HEK293 (cell line): ENCODE results near the gene PTPRG.

Source experiments
- CTCF ChIA-PET: fragments of 350-600 bp; formaldehyde crosslinking; extraction: SDS; loops from one replicate; lab custom pipeline; 2021; ENCODE audit warnings: antibody characterized with exemption; lab: Yijun Ruan, JAX
- POLR2A ChIA-PET: fragments of 300-600 bp; formaldehyde crosslinking; extraction: SDS; loops from one replicate; lab custom pipeline; 2020; ENCODE audit warnings: antibody characterized with exemption, inconsistent platforms; lab: Yijun Ruan, JAX
- H3K27ac ChIP-seq: fragments of 200-500 bp; sonication (Bioruptor generic); 2 replicates; pipeline ENCODE4 v1.5.1; 2014; ENCODE audit warnings: low read depth, low read length, control low read depth, inconsistent platforms; ENCODE audit errors: extremely low read depth
- H3K36me3 ChIP-seq, 2 experiments: fragments of 200-500 bp in 1 of 2; sonication (Bioruptor generic) in 1 of 2; 1 replicate in 1 of 2; 2 replicates in 1 of 2; pipeline ENCODE4 v1.5.1; 2014 to 2017; ENCODE audit warnings: inconsistent platforms in 2 of 2, low read length in 2 of 2; ENCODE audit not compliant: control insufficient read depth in 2 of 2, insufficient read depth in 1 of 2
- H3K4me1 ChIP-seq: fragments of 200-500 bp; sonication (Bioruptor generic); 2 replicates; pipeline ENCODE4 v1.5.1; 2014; ENCODE audit warnings: mild to moderate bottlenecking, low read length, inconsistent platforms; ENCODE audit not compliant: control insufficient read depth, insufficient read depth
- H3K4me3 ChIP-seq: 2 replicates; pipeline ENCODE4 v1.5.1; 2011; ENCODE audit warnings: low read depth, mild to moderate bottlenecking, control low read depth, low read length, moderate library complexity
- H3K9me3 ChIP-seq: fragments of 200-500 bp; sonication (Bioruptor generic); 2 replicates; pipeline ENCODE4 v1.5.1; 2014; ENCODE audit warnings: low read depth, low read length, inconsistent platforms; ENCODE audit not compliant: control insufficient read depth, insufficient read depth
- BCL11B ChIP-seq: fragments of 450-650 bp; formaldehyde crosslinking; IDR thresholded peaks from 2 replicates; pipeline ENCODE4 v1.5.1; 2016; ENCODE audit warnings: low read depth, missing biosample characterization, missing genetic modification characterization
- EGR2 ChIP-seq: fragments of 450-650 bp; formaldehyde crosslinking; IDR thresholded peaks from 2 replicates; pipeline ENCODE4 v1.5.1; 2016; ENCODE audit warnings: low read depth, missing biosample characterization, missing genetic modification characterization
- HOXC10 ChIP-seq: sonication (generic); formaldehyde crosslinking; IDR thresholded peaks from 2 replicates; pipeline ENCODE4 v1.8.1; 2023; ENCODE audit warnings: mild to moderate bottlenecking, missing genetic modification reagents
- IKZF3 ChIP-seq: fragments of 450-650 bp; IDR thresholded peaks from 2 replicates; pipeline ENCODE4 v1.5.0; 2018; ENCODE audit warnings: missing biosample characterization, mild to moderate bottlenecking, missing genetic modification characterization, moderate library complexity
- KLF9 ChIP-seq: fragments of 450-650 bp; formaldehyde crosslinking; IDR thresholded peaks from 2 replicates; pipeline ENCODE4 v1.5.1; 2016; ENCODE audit warnings: missing biosample characterization, missing genetic modification characterization, low read depth
- SCRT2 ChIP-seq: fragments of 450-650 bp; formaldehyde crosslinking; IDR thresholded peaks from 2 replicates; pipeline ENCODE4 v1.5.1; 2016; ENCODE audit warnings: missing biosample characterization, missing genetic modification characterization
- SP2 ChIP-seq: fragments of 450-650 bp; formaldehyde crosslinking; IDR thresholded peaks from 2 replicates; pipeline ENCODE4 v1.5.1; 2016; ENCODE audit warnings: missing biosample characterization, missing genetic modification characterization
- ZBTB20 ChIP-seq: fragments of 450-650 bp; formaldehyde crosslinking; IDR thresholded peaks from 2 replicates; pipeline ENCODE4 v1.5.1; 2016; ENCODE audit warnings: missing biosample characterization, missing genetic modification characterization
- ZBTB48 ChIP-seq: fragments of 450-650 bp; formaldehyde crosslinking; IDR thresholded peaks from 2 replicates; pipeline ENCODE4 v1.5.1; 2016; ENCODE audit warnings: missing biosample characterization, missing genetic modification characterization
- ZFHX2 ChIP-seq: fragments of 450-650 bp; formaldehyde crosslinking; conservative IDR thresholded peaks from 2 replicates; pipeline ENCODE4 v1.5.1; 2016; ENCODE audit warnings: missing biosample characterization, missing genetic modification characterization
- ZFP3 ChIP-seq: fragments of 450-650 bp; formaldehyde crosslinking; IDR thresholded peaks from 2 replicates; pipeline ENCODE4 v1.5.1; 2016; ENCODE audit warnings: low read depth, missing biosample characterization, missing genetic modification characterization
- ZFP37 ChIP-seq: fragments of 450-650 bp; formaldehyde crosslinking; IDR thresholded peaks from 2 replicates; pipeline ENCODE4 v1.5.1; 2016; ENCODE audit warnings: missing biosample characterization, missing genetic modification characterization
- ZFP41 ChIP-seq: fragments of 450-650 bp; formaldehyde crosslinking; IDR thresholded peaks from 2 replicates; pipeline ENCODE4 v1.5.1; 2016; ENCODE audit warnings: missing biosample characterization, missing genetic modification characterization, borderline replicate concordance
- ZNF16 ChIP-seq: fragments of 450-650 bp; formaldehyde crosslinking; IDR thresholded peaks from 2 replicates; pipeline ENCODE4 v1.5.1; 2016; ENCODE audit warnings: low read depth, missing biosample characterization, missing genetic modification characterization
- ZNF175 ChIP-seq: fragments of 450-650 bp; formaldehyde crosslinking; IDR thresholded peaks from 2 replicates; pipeline ENCODE4 v1.5.1; 2016; ENCODE audit warnings: missing biosample characterization, missing genetic modification characterization
- ZNF292 ChIP-seq: fragments of 450-650 bp; formaldehyde crosslinking; IDR thresholded peaks from 2 replicates; pipeline ENCODE4 v1.5.1; 2016; ENCODE audit warnings: low read depth, missing biosample characterization, missing genetic modification characterization, borderline replicate concordance
- ZNF302 ChIP-seq: fragments of 450-650 bp; formaldehyde crosslinking; IDR thresholded peaks from 2 replicates; pipeline ENCODE4 v1.5.1; 2016; ENCODE audit warnings: missing biosample characterization, missing genetic modification characterization, low read depth
- ZNF366 ChIP-seq: fragments of 450-650 bp; formaldehyde crosslinking; conservative IDR thresholded peaks from 2 replicates; pipeline ENCODE4 v1.5.1; 2016; ENCODE audit warnings: missing biosample characterization, missing genetic modification characterization
- ZNF394 ChIP-seq: fragments of 450-650 bp; formaldehyde crosslinking; IDR thresholded peaks from 2 replicates; pipeline ENCODE4 v1.5.1; 2016; ENCODE audit warnings: missing biosample characterization, missing genetic modification characterization, mild to moderate bottlenecking, moderate library complexity, borderline replicate concordance
- ZNF510 ChIP-seq: fragments of 450-650 bp; formaldehyde crosslinking; IDR thresholded peaks from 2 replicates; pipeline ENCODE4 v1.5.1; 2018; ENCODE audit warnings: mild to moderate bottlenecking, missing genetic modification characterization, missing biosample characterization; ENCODE audit not compliant: insufficient replicate concordance
- ZNF530 ChIP-seq: fragments of 450-650 bp; formaldehyde crosslinking; IDR thresholded peaks from 2 replicates; pipeline ENCODE4 v1.5.1; 2016; ENCODE audit warnings: low read depth, missing biosample characterization, missing genetic modification characterization
- ZNF558 ChIP-seq: fragments of 450-650 bp; formaldehyde crosslinking; IDR thresholded peaks from 2 replicates; pipeline ENCODE4 v1.5.1; 2016; ENCODE audit warnings: missing biosample characterization, missing genetic modification characterization
- ZNF596 ChIP-seq: fragments of 450-650 bp; IDR thresholded peaks from 2 replicates; pipeline ENCODE4 v1.5.0; 2018; ENCODE audit warnings: missing biosample characterization, mild to moderate bottlenecking, missing genetic modification characterization, moderate library complexity
- ZNF610 ChIP-seq: fragments of 450-650 bp; formaldehyde crosslinking; IDR thresholded peaks from 2 replicates; pipeline ENCODE4 v1.5.1; 2016; ENCODE audit warnings: missing biosample characterization, missing genetic modification characterization, borderline replicate concordance
- ZNF654 ChIP-seq: fragments of 450-650 bp; formaldehyde crosslinking; IDR thresholded peaks from 2 replicates; pipeline ENCODE4 v1.5.1; 2016; ENCODE audit warnings: low read depth, missing biosample characterization, missing genetic modification characterization
- ZNF830 ChIP-seq: fragments of 450-650 bp; IDR thresholded peaks from 2 replicates; pipeline ENCODE4 v1.5.0; 2018; ENCODE audit warnings: missing biosample characterization, missing genetic modification characterization, low read depth, mild to moderate bottlenecking, moderate library complexity
- TF ChIP-seq, protein P1 (sequence below): fragments of 450-650 bp; formaldehyde crosslinking; IDR thresholded peaks from 2 replicates; pipeline ENCODE4 v1.5.1; 2016; ENCODE audit warnings: missing biosample characterization, missing genetic modification characterization
- TF ChIP-seq, protein P2 (sequence below): fragments of 450-650 bp; formaldehyde crosslinking; IDR thresholded peaks from 2 replicates; pipeline ENCODE4 v1.5.1; 2016; ENCODE audit warnings: missing biosample characterization, missing genetic modification characterization

Gene PTPRG

DNA sequence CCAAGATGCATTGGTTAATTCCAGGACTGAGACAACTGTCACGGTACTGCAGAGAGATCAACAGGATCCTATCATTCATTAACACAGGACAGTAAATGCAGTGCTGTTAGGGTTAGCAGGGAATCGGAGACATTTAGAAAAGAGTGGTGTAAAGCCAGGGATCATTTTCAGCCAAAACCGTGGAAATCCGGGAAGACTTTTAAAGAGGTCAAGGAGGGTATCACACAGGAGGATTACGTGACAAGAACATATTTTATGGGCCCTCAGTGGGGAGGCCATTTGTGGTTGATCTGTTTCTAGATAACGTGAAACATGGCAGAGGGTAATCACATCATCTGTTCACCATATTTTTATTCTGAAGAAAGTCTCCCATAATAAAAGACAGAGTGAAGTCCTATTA is 216.1 kb downstream of the PTPRG start (continued):
- TF ChIP-seq ZNF302 (tag by site-specific recombination) (no peak), BCL11B (tag by site-specific recombination) (peak; percentile 81; the same call in 1 of the 2 replicates), ZNF394 (tag by site-specific recombination) (peak; percentile 39; the same call in 1 of the 2 replicates), ZNF510 (tag by site-specific recombination) (no peak), ZNF596 (tag by site-specific recombination) (peak; percentile 30; the same call in 1 of the 2 replicates), ZNF366 (tag by site-specific recombination) (0 out of 2 replicates have a peak, but pooled peaks have one; percentile 54)
- TF ChIP-seq, all 188 proteins: peak for 31

DNA sequence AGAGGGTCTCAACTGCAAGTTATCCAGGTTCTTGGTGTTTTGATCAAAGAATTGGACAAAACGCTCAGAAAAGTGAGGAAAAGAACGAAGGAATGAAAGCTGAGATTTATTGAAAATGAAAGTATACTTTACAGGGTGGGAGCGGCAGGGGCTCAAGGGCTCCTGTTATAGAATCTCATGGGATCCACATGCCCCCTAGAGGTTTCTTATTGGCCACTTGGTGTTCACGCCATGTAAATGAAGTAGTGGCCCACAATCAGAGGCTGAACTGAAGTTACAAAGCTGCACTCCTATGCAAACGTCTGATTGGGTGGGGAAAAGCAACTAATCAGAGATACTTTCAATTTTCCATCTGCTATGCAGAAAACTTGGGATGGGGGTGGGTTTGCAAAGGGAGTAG is 216.7 kb downstream of the PTPRG start:
- Histone ChIP-seq H3K9me3 (no peaks in the 10 kb centered on the region), H3K36me3 (no peaks in the 10 kb centered on the region), H3K4me3 (no peak overlapping the region), H3K27ac (no peak overlapping the region), H3K4me1 (peaks cover 9% of the 10 kb centered on the region; the same call in 1 of the 2 replicates)
- TF ChIP-seq ZBTB20 (tag by site-specific recombination), result no peak
- no peak for TF ChIP-seq EGR2 (tag by site-specific recombination)
- TF ChIP-seq, protein P1, sequence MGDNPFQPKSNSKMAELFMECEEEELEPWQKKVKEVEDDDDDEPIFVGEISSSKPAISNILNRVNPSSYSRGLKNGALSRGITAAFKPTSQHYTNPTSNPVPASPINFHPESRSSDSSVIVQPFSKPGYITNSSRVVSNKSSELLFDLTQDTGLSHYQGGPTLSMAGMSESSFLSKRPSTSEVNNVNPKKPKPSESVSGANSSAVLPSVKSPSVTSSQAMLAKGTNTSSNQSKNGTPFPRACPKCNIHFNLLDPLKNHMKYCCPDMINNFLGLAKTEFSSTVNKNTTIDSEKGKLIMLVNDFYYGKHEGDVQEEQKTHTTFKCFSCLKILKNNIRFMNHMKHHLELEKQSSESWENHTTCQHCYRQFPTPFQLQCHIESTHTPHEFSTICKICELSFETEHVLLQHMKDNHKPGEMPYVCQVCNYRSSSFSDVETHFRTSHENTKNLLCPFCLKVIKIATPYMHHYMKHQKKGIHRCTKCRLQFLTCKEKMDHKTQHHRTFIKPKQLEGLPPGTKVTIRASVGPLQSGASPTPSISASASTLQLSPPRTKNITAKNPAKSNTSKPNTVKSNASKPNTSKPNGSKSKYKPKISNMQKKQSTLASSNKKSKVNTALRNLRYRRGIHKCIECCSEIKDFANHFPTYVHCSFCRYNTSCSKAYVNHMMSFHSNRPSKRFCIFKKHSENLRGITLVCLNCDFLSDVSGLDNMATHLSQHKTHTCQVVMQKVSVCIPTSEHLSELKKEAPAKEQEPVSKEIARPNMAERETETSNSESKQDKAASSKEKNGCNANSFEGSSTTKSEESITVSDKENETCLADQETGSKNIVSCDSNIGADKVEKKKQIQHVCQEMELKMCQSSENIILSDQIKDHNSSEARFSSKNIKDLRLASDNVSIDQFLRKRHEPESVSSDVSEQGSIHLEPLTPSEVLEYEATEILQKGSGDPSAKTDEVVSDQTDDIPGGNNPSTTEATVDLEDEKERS (tag by site-specific recombination), result no peak
- peak; percentile 21 for TF ChIP-seq ZNF654
- ChIA-PET POLR2A (no interaction called here), CTCF (interaction anchor here (0.6 to 0.9 kb wide), 2 partner anchors 80 to 411 kb away, joined by 3 read pairs; no protein-coding TSS in a partner anchor)

DNA sequence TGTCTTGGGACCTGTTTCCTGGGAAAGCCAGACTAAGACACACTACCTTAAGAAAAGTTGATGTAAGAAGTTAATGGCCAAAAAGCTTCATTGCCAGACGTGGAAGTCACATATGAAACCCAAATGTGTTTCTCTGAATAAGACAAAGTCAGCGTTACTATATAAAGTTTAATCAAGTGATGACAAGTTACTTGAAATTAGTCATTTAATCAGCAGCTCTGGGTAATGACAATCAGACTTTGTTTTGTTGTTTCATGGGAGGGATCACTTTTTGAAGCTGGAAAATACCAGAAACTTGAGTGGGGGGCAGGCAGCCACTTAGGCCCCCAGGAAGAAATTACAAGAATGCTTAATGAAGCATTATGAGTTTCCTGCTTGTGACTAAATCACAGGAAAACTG is 218.6 kb downstream of the PTPRG start:
- Histone ChIP-seq H3K27ac (no peak overlapping the region), H3K36me3 (no peaks in the 10 kb centered on the region), H3K4me3 (no peak overlapping the region), H3K9me3 (no peaks in the 10 kb centered on the region), H3K4me1 (peaks cover 9% of the 10 kb centered on the region; the same call in 1 of the 2 replicates)
- POLR2A ChIA-PET, result no interaction called here
- CTCF ChIA-PET, result no interaction called here
- no peak for TF ChIP-seq ZNF830
- no peak for TF ChIP-seq ZNF175
- TF ChIP-seq SCRT2 (tag by site-specific recombination), result no peak
- TF ChIP-seq ZNF558 (tag by site-specific recombination), result no peak
- no peak for TF ChIP-seq IKZF3 (tag by site-specific recombination)
- TF ChIP-seq KLF9, result no peak
- no peak for TF ChIP-seq ZFP41 (tag by site-specific recombination)

DNA sequence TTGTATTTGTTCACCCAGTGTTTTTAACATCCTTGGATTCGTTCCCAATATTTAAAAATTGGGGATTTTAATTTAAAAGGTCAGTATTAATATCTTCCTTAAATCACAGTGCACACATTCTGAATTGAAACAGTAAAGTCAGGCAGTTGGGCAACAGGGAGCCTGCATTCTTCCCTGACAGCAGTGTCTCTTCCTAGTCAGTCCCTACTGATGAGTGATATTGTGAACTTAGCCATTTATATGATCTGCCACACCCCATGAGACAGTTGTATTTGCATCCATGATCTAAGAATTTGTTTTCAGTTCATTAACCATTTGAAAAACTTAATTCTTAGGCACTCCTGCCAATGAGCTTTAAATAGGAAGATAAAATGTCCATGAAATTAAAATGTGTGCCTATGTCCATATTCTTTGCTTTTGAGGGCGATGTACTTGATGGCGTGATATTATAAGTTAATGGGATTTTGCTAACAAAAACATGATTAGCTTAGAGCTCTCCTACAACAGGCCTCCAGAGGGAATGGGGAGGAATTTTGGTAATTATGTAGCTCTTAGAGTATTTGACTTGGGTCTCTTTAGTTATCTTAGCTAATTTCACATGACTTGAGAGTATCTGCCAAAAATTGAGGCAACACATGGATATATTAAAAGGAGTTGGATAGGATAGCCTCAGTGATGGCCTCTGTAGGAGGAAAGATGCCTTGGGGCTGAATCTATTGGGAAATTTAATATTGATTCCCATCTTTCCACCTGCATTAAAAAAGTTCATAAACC is 219.3 kb downstream of the PTPRG start:
- ChIA-PET CTCF (no interaction called here), POLR2A (no interaction called here)
- H3K4me3 ChIP-seq, result no peak overlapping the region
- peaks cover 9% of the 10 kb centered on the region; the same call in 1 of the 2 replicates for H3K4me1 ChIP-seq
- no peak overlapping the region for H3K27ac ChIP-seq
- H3K36me3 ChIP-seq, result no peaks in the 10 kb centered on the region
- H3K9me3 ChIP-seq, result no peaks in the 10 kb centered on the region
- TF ChIP-seq SP2, result no peak
- no peak for TF ChIP-seq ZBTB48 (tag by site-specific recombination)
- TF ChIP-seq, protein P2, sequence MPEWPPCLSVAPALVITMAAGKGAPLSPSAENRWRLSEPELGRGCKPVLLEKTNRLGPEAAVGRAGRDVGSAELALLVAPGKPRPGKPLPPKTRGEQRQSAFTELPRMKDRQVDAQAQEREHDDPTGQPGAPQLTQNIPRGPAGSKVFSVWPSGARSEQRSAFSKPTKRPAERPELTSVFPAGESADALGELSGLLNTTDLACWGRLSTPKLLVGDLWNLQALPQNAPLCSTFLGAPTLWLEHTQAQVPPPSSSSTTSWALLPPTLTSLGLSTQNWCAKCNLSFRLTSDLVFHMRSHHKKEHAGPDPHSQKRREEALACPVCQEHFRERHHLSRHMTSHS, result no peak
- no peak for TF ChIP-seq ZFHX2 (tag by site-specific recombination)
- TF ChIP-seq ZNF610 (tag by site-specific recombination), result no peak
- no peak for TF ChIP-seq ZFP37 (tag by site-specific recombination)
- no peak for TF ChIP-seq ZFP3 (tag by site-specific recombination)
- TF ChIP-seq ZNF292, result no peak
- TF ChIP-seq ZNF530 (tag by site-specific recombination), result no peak
- TF ChIP-seq ZNF16 (tag by site-specific recombination), result no peak
- TF ChIP-seq HOXC10 (CRISPR knock-in tag), result no peak
